ENCODE data around the gene C1orf174. TPM values are rescaled to one million over a fixed set of nuclear protein-coding genes. Genes with fewer than 3 reads are reported as not detected.

C1orf174 gene
- total and polyA plus RNA-seq, 4 donors: 10.8 to 19.3 (median 17.6) TPM

DNA sequence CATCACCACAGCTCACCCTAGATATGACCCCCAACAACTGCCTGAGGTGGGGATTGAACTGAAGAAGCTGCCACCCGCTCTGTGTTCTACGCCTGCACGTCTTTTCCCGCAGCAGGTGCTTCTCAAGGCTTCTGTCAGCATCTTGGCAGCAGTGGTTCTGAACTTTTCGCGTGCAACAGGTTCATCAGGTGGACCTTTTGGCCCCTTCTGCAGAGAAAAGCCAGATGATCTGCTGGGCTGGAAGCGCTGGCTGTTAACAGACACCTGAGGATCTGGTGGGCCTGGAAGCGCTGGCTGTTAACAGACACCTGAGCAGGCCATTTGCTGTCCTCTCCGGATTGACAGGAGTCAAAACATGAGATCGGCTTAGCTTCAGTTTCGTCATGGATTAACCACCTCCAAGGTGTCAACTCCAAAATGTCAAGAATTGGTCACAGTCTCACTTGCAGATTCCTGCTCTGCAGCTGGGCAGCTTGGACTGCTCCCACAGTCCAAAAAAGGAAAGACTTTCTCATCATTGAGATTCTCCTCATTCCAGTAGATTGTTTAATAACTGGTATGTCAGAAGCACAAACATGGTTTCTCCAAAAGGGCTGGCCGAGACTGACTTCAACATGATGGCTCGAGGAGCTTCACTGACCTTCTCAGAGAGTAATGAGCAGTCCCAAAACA is 4.7 kb downstream of the C1orf174 start:
- TF ChIP-seq, protein P1, sequence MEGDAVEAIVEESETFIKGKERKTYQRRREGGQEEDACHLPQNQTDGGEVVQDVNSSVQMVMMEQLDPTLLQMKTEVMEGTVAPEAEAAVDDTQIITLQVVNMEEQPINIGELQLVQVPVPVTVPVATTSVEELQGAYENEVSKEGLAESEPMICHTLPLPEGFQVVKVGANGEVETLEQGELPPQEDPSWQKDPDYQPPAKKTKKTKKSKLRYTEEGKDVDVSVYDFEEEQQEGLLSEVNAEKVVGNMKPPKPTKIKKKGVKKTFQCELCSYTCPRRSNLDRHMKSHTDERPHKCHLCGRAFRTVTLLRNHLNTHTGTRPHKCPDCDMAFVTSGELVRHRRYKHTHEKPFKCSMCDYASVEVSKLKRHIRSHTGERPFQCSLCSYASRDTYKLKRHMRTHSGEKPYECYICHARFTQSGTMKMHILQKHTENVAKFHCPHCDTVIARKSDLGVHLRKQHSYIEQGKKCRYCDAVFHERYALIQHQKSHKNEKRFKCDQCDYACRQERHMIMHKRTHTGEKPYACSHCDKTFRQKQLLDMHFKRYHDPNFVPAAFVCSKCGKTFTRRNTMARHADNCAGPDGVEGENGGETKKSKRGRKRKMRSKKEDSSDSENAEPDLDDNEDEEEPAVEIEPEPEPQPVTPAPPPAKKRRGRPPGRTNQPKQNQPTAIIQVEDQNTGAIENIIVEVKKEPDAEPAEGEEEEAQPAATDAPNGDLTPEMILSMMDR (IDR thresholded peaks at IDR 0.05; ENCODE audit: control extremely low read depth, extremely low read depth): no peak
- peaks cover 0 to 20% (median 17%) of the 10 kb centered on the region in 4 donors for H3K36me3 ChIP-seq (ENCODE audit: control insufficient read depth in 4 of 4, insufficient read depth in 4 of 4, low read length in 4 of 4)
- H3K9ac ChIP-seq (ENCODE audit: insufficient read depth in 1 of 2, low read length in 2 of 2): no peak overlapping the region
- H3K9me3 ChIP-seq (ENCODE audit: control insufficient read depth in 4 of 4, insufficient read depth in 3 of 4, low read length in 3 of 4): peaks cover 0 to 4% (median 2%) of the 10 kb centered on the region in 4 donors
- no peaks in the 10 kb centered on the region for H3K27me3 ChIP-seq (ENCODE audit: control insufficient read depth in 3 of 3, insufficient read depth in 3 of 3, low read length in 2 of 3)
- no peak overlapping the region for H3K27ac ChIP-seq (ENCODE audit: low read depth in 1 of 2, low read length in 1 of 2)
- WGBS, 2 donors: 92 to 94% methylated on average over 13 of the region's 13 CpGs
- ATAC-seq (ENCODE audit: insufficient read depth, low FRiP score) (no peak), DNase-seq (no peak)
- no peak overlapping the region for H3K4me3 ChIP-seq
- peaks cover 0 to 9% (median 0%) of the 10 kb centered on the region in 5 donors for H3K4me1 ChIP-seq (ENCODE audit: control insufficient read depth in 5 of 5, insufficient read depth in 5 of 5, low read length in 5 of 5)

DNA sequence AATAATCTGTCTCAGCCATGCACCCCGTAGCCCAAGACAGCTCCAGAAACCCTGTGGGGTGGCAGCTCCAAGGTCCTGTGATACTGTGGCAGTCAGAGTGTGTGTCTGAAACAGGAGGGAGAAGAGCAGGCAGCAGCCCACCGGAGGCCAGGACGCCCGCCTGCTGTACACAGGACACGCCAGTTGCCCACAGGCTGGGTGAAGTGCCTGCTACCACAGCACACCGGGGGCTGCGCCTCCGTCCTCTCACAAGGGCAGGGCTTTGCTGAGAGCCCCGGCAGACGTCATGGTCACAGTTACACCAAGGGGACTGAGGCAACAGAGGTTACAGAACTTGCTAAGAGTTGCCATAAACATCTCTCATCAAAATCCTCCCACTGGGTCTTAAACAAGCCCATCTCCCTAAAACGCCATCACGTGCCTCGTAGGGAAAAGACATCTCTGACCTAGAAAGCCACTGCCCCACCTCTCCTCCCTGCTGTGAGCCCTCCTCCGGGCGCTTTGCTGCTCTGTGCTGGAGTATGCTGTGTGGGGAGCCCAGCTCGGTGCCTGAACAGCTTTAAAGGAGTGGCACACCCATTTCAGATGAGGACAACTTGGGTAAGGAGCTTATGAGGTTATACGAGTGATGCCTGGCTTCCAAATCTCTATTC is 5.3 kb downstream of the C1orf174 start:
- H3K9ac ChIP-seq (ENCODE audit: insufficient read depth in 1 of 2, low read length in 2 of 2): no peak overlapping the region
- no peak overlapping the region for H3K4me3 ChIP-seq
- no peak for ATAC-seq (ENCODE audit: insufficient read depth, low FRiP score)
- TF ChIP-seq, protein P1 (IDR thresholded peaks at IDR 0.05; ENCODE audit: control extremely low read depth, extremely low read depth): no peak
- peaks cover 3 to 26% (median 23%) of the 10 kb centered on the region in 4 donors for H3K36me3 ChIP-seq (ENCODE audit: control insufficient read depth in 4 of 4, insufficient read depth in 4 of 4, low read length in 4 of 4)
- 95% methylated on average over 17 of the region's 17 CpGs for WGBS, 2 donors
- no peak overlapping the region for H3K27ac ChIP-seq (ENCODE audit: low read depth in 1 of 2, low read length in 1 of 2)
- peaks cover 0 to 10% (median 0%) of the 10 kb centered on the region in 5 donors for H3K4me1 ChIP-seq (ENCODE audit: control insufficient read depth in 5 of 5, insufficient read depth in 5 of 5, low read length in 5 of 5)
- peaks cover 0 to 4% (median 2%) of the 10 kb centered on the region in 4 donors for H3K9me3 ChIP-seq (ENCODE audit: control insufficient read depth in 4 of 4, insufficient read depth in 3 of 4, low read length in 3 of 4)
- DNase-seq: no peak
- H3K27me3 ChIP-seq (ENCODE audit: control insufficient read depth in 3 of 3, insufficient read depth in 3 of 3, low read length in 2 of 3): no peaks in the 10 kb centered on the region

DNA sequence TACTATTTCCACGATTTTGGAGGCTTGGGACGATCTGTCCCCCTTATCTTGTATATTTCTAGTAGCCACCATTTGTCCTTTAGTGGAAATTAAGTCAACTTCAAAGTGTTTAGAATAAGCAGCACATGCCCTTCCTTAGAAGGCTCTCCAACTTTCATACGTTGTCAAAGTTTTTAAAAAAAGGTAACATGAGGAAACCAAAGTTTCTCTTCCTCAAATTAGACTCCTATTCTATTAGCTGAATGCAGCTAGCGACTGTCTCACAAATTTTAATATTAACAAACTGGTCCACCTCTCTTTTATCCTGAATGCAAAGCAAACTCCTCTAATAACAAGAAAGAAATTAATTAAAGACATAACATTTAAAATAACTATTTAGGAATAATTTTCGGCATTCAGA is 6.9 kb downstream of the C1orf174 start:
- WGBS, 2 donors: 71 to 77% methylated on average over 5 of the region's 5 CpGs
- H3K36me3 ChIP-seq (ENCODE audit: control insufficient read depth in 4 of 4, insufficient read depth in 4 of 4, low read length in 4 of 4): peaks cover 6 to 27% (median 27%) of the 10 kb centered on the region in 4 donors
- peaks cover 0 to 10% (median 0%) of the 10 kb centered on the region in 5 donors for H3K4me1 ChIP-seq (ENCODE audit: control insufficient read depth in 5 of 5, insufficient read depth in 5 of 5, low read length in 5 of 5)
- no peak overlapping the region for H3K4me3 ChIP-seq
- TF ChIP-seq, protein P1 (IDR thresholded peaks at IDR 0.05; ENCODE audit: control extremely low read depth, extremely low read depth): no peak
- H3K27ac ChIP-seq (ENCODE audit: low read depth in 1 of 2, low read length in 1 of 2): no peak overlapping the region
- DNase-seq (no peak), ATAC-seq (ENCODE audit: insufficient read depth, low FRiP score) (no peak)
- H3K27me3 ChIP-seq (ENCODE audit: control insufficient read depth in 3 of 3, insufficient read depth in 3 of 3, low read length in 2 of 3): no peaks in the 10 kb centered on the region
- peaks cover 0 to 2% (median under 1%) of the 10 kb centered on the region in 4 donors for H3K9me3 ChIP-seq (ENCODE audit: control insufficient read depth in 4 of 4, insufficient read depth in 3 of 4, low read length in 3 of 4)
- no peak overlapping the region for H3K9ac ChIP-seq (ENCODE audit: insufficient read depth in 1 of 2, low read length in 2 of 2)
